Neural cell (in vitro differentiated cells): ENCODE measurements around the gene MVK.
A peak's percentile ranks its signal among the peaks of the same experiment; 100 is the strongest.

ENCODE experiments used
- POLR2AphosphoS5 ChIP-seq: IDR thresholded peaks from 2 replicates; pipeline ENCODE4 v1.6.1; 2012
- TF ChIP-seq, protein P1 (sequence below): fragments of 450-650 bp; IDR thresholded peaks from 2 replicates; pipeline ENCODE4 v1.5.1; 2014; ENCODE audit warnings: antibody characterized with exemption, mild to moderate bottlenecking, moderate library complexity; ENCODE audit not compliant: poor library complexity, severe bottlenecking

DNA sequence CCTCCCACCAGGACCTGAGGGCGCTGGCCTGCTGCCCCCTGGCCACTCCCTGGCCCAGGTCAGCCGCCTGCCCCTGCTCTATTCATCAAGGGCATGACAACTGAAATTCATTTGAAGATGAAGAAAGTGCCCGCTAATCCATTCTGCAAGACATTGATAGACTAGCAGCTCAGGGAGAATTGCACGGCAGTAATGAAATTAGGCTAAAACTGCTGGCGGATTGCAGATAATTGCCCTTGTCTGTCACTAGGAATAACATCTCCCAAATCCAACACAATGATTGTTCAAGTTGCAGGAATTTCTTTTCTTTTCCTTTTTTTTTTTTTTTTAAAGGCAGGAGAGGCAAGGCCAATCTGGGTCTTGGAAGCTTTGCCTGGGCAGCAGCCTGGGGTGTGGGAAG lies 44.5 kb downstream of the MVK start:
- TF ChIP-seq, protein P1, sequence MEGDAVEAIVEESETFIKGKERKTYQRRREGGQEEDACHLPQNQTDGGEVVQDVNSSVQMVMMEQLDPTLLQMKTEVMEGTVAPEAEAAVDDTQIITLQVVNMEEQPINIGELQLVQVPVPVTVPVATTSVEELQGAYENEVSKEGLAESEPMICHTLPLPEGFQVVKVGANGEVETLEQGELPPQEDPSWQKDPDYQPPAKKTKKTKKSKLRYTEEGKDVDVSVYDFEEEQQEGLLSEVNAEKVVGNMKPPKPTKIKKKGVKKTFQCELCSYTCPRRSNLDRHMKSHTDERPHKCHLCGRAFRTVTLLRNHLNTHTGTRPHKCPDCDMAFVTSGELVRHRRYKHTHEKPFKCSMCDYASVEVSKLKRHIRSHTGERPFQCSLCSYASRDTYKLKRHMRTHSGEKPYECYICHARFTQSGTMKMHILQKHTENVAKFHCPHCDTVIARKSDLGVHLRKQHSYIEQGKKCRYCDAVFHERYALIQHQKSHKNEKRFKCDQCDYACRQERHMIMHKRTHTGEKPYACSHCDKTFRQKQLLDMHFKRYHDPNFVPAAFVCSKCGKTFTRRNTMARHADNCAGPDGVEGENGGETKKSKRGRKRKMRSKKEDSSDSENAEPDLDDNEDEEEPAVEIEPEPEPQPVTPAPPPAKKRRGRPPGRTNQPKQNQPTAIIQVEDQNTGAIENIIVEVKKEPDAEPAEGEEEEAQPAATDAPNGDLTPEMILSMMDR = no peak
- TF ChIP-seq POLR2AphosphoS5 = peak; percentile 69
